MG63 (cell line): ENCODE data around the gene ZNF503. TPM values are rescaled to one million over a fixed set of nuclear protein-coding genes. Genes with fewer than 3 reads are reported as not detected.
"Not testable (repeated sequence)": the region's sequence is repeated elsewhere in the genome, so short reads cannot be mapped to it uniquely, and the experiment has no call there.

Experiments
- DNase-seq: peaks from one replicate; pipeline ENCODE4 v3.0.0-alpha.2; 2020
- H3K27me3 ChIP-seq: fragments of 250-450 bp; sonication (Bioruptor Pico); 2 replicates; pipeline ENCODE4 v1.5.1; 2020; ENCODE audit warnings: mild to moderate bottlenecking, moderate library complexity
- H3K36me3 ChIP-seq: fragments of 250-450 bp; sonication (Bioruptor Pico); 2 replicates; pipeline ENCODE4 v1.5.1; 2020; ENCODE audit warnings: mild to moderate bottlenecking, moderate library complexity
- H3K4me3 ChIP-seq: fragments of 250-450 bp; sonication (Bioruptor Pico); 2 replicates; pipeline ENCODE4 v1.5.1; 2020; ENCODE audit warnings: mild to moderate bottlenecking, moderate library complexity
- H3K9me3 ChIP-seq: fragments of 250-450 bp; sonication (Bioruptor Pico); 2 replicates; pipeline ENCODE4 v1.5.1; 2020; ENCODE audit warnings: mild to moderate bottlenecking, moderate library complexity
- total RNA-seq: library from RNA; depleted of rRNA; stranded (reverse); fragments of >200 nt; shearing (Covaris generic); gene quantifications from 2 replicates; pipeline ENCODE4 v1.2.3, GENCODE V29; 2014; ENCODE audit warnings: low replicate concordance

Gene ZNF503
- total RNA-seq, 1 experiment from 2014 or later = 8.8 TPM

- Histone ChIP-seq H3K36me3 (no peaks in the 10 kb centered on the region), H3K4me3 (no peak overlapping the region), H3K27me3 (no peaks in the 10 kb centered on the region), H3K9me3 (no peaks in the 10 kb centered on the region)
- no peak for DNase-seq
These were observed 11.4 kb downstream of the ZNF503 start for GRCh38 chr10:75390178-75390577.

DNA sequence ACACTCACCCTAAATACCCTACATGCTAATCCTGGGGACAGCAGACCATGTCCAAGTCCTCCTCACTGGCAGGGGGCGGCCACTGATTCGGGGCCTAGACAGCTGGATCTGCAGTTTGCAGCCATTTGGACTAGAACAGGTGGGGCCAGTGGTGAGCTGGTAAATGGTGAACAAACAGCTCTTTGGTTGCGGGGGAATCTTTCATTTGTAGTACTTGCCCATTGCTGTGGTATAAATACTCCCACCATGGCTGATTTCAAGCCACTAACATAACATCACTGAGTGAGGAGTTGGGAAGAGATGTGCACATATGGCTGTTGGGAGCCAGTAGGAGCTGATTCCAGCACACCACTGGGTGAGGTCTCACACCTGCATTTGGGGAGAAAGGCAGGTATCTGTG is 13.5 kb downstream of the ZNF503 start:
- Histone ChIP-seq H3K27me3 (no peaks in the 10 kb centered on the region), H3K4me3 (no peak overlapping the region), H3K36me3 (no peaks in the 10 kb centered on the region), H3K9me3 (no peaks in the 10 kb centered on the region)
- DNase-seq = no peak

DNA sequence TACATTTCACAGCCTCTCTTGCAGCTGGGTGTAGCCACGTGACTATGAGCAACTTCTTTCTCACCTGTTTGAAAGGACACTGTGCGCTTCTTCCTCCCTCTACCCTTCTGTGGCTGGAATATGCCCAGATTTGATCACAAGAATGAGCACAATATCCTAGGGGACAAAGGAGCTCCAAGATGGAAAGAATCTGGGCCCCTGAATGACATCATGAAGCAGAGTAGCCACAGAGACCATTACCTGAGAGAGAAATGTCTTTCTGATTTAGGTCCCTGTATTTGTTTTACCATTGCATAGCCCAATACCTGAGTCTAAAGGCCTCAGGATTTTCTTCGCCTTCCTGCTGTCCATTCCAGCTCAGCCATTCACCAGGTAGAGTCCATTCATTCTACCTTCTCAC is 15.4 kb downstream of the ZNF503 start:
- Histone ChIP-seq H3K27me3 (no peaks in the 10 kb centered on the region), H3K4me3 (no peak overlapping the region), H3K9me3 (no peaks in the 10 kb centered on the region), H3K36me3 (no peaks in the 10 kb centered on the region)
- DNase-seq = no peak

DNA sequence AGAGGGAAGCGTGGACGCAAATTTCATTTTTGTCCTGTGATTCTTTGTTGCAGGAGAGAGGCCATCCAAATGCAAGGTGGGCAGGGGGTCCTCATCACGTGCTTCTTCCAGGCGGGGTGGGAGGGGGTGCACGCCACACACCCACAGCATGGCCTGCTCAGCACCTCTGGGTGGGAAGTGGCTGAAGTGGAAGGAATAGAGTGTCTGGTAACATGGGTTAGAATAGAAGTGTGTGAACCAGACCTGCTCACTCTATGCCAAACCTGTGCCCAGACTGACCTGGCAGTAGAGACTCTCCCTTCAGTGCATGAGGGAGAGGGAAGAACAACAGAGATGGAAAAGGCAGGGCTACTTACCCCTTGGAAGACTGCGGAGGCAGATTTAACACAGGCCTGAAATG is 21.7 kb downstream of the ZNF503 start:
- Histone ChIP-seq H3K27me3 (no peaks in the 10 kb centered on the region), H3K36me3 (no peaks in the 10 kb centered on the region), H3K4me3 (no peak overlapping the region), H3K9me3 (no peaks in the 10 kb centered on the region)
- no peak for DNase-seq

DNA sequence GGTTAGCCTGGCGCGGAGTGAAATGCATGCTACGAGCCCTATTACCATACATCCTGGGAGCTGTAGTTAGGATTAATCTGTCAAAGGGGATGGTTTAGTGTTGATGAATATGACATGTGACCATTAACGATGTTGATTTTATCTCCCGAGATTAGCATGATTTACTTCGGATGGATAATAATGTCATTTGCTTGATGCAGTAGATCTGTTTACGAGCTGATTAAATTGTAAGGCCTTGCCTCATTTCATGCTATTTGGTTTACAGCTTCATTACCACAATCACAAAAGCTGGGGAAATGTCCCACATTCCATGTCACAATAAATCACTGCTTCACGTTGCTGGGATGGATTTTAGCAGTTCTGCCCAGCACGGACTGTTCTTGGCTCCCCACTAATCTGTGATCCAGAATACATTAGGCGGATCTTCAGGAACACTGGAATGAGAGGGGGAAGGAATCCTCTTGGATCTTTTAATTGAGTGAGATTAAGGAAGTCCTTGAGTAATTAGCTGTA is 22.3 kb downstream of the ZNF503 start:
- H3K4me3 ChIP-seq = no peak overlapping the region
- H3K36me3 ChIP-seq = no peaks in the 10 kb centered on the region
- H3K27me3 ChIP-seq = no peaks in the 10 kb centered on the region
- no peaks in the 10 kb centered on the region for H3K9me3 ChIP-seq
- DNase-seq = no peak

DNA sequence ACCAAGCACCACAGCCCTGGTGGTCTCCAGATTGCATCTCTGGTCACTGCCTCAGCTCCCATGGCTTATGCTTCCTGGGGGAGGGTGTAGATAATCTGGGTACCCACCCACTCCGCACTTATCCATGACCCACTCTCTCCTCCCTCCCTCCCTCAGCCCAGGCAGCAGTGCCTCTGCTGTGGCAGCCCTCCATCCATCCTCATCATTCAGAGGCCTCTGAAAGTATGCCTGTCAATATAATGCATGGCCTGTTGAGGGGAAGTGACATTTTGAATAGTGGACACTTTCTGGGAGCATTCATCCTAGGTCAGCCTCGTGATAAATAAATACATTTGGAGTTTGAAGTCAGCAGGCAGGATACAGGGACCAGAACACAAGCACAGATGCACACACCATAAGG is 23.2 kb downstream of the ZNF503 start:
- no peak overlapping the region for H3K4me3 ChIP-seq
- DNase-seq = no peak
- no peaks in the 10 kb centered on the region for H3K36me3 ChIP-seq
- H3K27me3 ChIP-seq = no peaks in the 10 kb centered on the region
- H3K9me3 ChIP-seq = no peaks in the 10 kb centered on the region

DNA sequence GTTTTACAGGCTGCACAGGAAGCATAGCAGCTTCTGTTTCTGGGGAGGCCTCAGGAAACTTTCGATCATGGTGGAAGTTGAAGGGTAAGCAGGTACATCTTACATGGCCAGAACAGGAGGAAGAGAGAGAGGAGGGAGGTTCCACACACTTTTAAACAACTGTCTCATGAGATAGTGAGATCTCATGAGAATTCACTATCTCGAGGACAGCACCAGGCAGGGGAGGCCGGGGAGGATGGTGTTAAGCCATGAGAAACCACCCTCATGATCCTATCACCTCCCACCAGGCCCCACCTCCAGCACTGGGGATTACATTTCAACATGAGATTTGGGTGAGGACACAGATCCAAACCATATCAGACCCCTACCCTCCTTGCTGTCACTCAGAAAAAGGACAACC is 23.7 kb downstream of the ZNF503 start:
- Histone ChIP-seq H3K4me3 (no peak overlapping the region), H3K36me3 (no peaks in the 10 kb centered on the region), H3K27me3 (no peaks in the 10 kb centered on the region), H3K9me3 (no peaks in the 10 kb centered on the region)
- no peak for DNase-seq

DNA sequence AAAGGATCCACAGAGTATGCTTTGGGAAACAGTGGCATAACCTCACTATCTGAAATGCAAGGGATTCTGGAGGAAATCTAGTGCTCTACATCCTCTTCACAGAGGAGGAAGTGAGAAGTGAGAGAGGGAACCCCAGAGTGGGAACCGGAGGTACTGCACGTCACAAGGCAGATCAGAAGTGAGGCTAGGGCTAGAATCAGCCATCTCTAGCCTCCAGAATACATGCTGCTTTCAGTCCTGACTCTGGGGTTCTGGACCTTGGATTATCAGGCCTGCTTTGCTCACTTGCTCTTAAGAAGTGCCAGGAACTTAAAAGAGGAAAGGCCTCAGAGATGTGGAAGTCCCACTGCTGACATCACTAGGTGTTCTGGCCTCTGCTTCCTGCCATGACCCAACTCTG is 25.7 kb downstream of the ZNF503 start:
- Histone ChIP-seq H3K4me3 (no peak overlapping the region), H3K36me3 (no peaks in the 10 kb centered on the region), H3K27me3 (no peaks in the 10 kb centered on the region), H3K9me3 (no peaks in the 10 kb centered on the region)
- no peak for DNase-seq

- no peaks in the 10 kb centered on the region for H3K27me3 ChIP-seq
- H3K4me3 ChIP-seq = no peak overlapping the region
- H3K36me3 ChIP-seq = no peaks in the 10 kb centered on the region
- H3K9me3 ChIP-seq = no peaks in the 10 kb centered on the region
- no peak for DNase-seq
These were observed 30.6 kb downstream of the ZNF503 start for GRCh38 chr10:75371010-75371409.

DNA sequence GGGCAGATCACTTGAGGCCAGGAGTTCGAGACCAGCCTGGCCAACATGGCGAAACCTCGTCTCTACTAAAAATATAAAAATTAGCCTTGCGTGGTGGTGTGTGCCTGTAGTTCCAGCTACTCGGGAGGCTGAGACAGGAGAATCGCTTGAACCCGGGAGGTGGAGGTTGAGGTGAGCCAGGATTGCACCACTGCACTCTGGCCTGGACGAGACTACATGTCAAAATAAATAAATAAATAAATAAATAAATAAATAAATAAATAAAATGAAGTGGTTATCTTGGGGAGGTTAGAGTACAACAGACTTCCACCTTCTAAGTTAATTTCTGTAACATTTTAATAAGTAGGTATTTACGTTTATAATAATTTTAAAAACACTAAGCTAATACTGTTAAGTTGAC is 31.7 kb downstream of the ZNF503 start:
- not testable (repeated sequence) for H3K9me3 ChIP-seq, H3K27me3 ChIP-seq, DNase-seq, H3K4me3 ChIP-seq, H3K36me3 ChIP-seq

GRCh38 chr10:75367901-75368300 is 33.7 kb downstream of the ZNF503 start:
- DNase-seq = no peak
- H3K27me3 ChIP-seq = no peaks in the 10 kb centered on the region
- H3K4me3 ChIP-seq = no peak overlapping the region
- H3K36me3 ChIP-seq = no peaks in the 10 kb centered on the region
- H3K9me3 ChIP-seq = no peaks in the 10 kb centered on the region

- DNase-seq = no peak
These were observed 34.5 kb downstream of the ZNF503 start for GRCh38 chr10:75367021-75367487.

GRCh38 chr10:75363431-75363830 is 38.1 kb downstream of the ZNF503 start:
- Histone ChIP-seq H3K27me3 (no peaks in the 10 kb centered on the region), H3K9me3 (no peaks in the 10 kb centered on the region), H3K4me3 (no peak overlapping the region), H3K36me3 (no peaks in the 10 kb centered on the region)
- no peak for DNase-seq

More at GRCh38 chr10:75367021-75367487, 34.5 kb downstream of the ZNF503 start:
- no peaks in the 10 kb centered on the region for H3K27me3 ChIP-seq
- H3K9me3 ChIP-seq = no peaks in the 10 kb centered on the region
- H3K4me3 ChIP-seq = no peak overlapping the region
- no peaks in the 10 kb centered on the region for H3K36me3 ChIP-seq

GRCh38 chr10:75359876-75360275 is 41.7 kb downstream of the ZNF503 start:
- H3K36me3 ChIP-seq, DNase-seq, H3K4me3 ChIP-seq, H3K9me3 ChIP-seq, H3K27me3 ChIP-seq: not testable (repeated sequence)

DNA sequence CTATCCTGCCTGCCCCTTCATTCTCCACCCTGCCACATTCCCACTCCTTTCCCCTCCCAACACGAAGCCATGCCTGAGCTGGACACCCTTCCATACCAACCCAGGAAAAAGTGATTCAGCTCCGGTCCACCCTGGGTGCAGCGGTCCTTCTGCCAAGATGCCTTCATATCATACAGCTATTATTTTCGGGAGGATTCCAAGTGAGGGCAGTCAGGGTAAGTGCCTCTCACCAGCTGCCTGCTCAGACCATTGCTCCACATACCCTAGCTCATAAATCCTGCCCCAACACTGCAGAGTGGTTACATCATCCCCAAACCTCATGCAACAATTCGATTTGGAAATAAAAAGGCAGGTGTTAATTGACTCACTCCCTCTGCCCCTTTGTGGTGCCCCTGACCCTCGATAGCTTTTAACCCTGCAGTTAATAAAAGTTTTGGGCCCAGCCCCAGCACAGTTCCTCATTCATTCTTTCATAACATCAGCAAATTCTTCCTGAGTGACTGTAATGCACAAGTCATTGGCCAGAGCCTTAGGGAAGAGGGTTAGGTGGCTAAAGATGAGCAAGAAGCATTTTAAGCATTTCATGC is 42.6 kb downstream of the ZNF503 start:
- Histone ChIP-seq H3K4me3 (no peak overlapping the region), H3K36me3 (no peaks in the 10 kb centered on the region), H3K27me3 (no peaks in the 10 kb centered on the region), H3K9me3 (peaks cover 4% of the 10 kb centered on the region; the same call in 1 of the 2 replicates)
- peak; percentile 91 for DNase-seq

DNA sequence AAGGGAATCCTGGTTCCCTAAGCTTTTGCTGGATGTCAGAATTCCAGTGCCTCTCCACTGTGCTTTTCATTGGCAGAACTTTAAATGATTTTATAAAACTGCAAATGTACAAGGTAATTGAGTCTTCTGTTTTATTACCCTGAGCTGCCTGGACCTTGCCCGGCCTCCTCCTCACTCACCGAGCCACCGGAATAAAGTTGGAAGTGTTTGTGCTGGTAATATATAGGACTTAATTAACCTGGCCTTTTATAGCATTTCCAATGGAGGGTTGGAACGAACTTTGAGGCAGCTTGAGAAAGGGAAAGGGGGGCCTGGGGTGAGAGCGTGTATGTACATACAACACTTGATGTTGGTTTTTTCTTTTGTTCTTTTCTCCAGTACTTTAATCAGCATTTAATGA is 43.4 kb downstream of the ZNF503 start:
- Histone ChIP-seq H3K27me3 (no peaks in the 10 kb centered on the region), H3K9me3 (peaks cover 4% of the 10 kb centered on the region; the same call in 1 of the 2 replicates), H3K36me3 (no peaks in the 10 kb centered on the region), H3K4me3 (no peak overlapping the region)
- no peak for DNase-seq

DNA sequence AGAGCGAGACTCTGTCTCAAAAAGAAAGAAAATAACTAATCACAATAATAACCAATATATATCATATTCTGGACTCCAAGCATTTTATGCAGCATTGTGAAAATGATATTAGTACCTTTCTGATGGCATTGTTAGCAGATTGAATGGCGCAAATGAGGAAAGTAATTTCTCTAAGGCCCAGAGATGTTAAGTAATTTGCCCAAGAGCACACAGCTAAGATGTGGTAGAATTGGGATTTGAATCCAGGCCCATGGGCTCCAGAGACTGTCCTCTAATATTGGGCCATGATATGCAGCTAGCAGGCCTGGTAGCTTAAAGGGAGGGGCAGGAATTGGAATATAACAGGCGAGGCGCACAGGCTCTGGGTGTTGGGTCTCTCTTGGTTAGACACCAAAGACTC is 44.1 kb downstream of the ZNF503 start:
- H3K27me3 ChIP-seq = no peaks in the 10 kb centered on the region
- no peak for DNase-seq
- peaks cover 4% of the 10 kb centered on the region; the same call in 1 of the 2 replicates for H3K9me3 ChIP-seq
- no peaks in the 10 kb centered on the region for H3K36me3 ChIP-seq
- no peak overlapping the region for H3K4me3 ChIP-seq

- no peaks in the 10 kb centered on the region for H3K36me3 ChIP-seq
- no peak for DNase-seq
- H3K27me3 ChIP-seq = no peaks in the 10 kb centered on the region
- H3K4me3 ChIP-seq = no peak overlapping the region
- peaks cover 4% of the 10 kb centered on the region; the same call in 1 of the 2 replicates for H3K9me3 ChIP-seq
These were observed 45.1 kb downstream of the ZNF503 start for GRCh38 chr10:75356484-75356883.
